Globus pallidus (tissue), 1 donor: ENCODE measurements around the gene SLC51A.
"Not testable (repeated sequence)": the region's sequence is repeated elsewhere in the genome, so short reads cannot be mapped to it uniquely, and the experiment has no call there.

ENCODE experiments used
- DNase-seq: peaks from one replicate; pipeline ENCODE4 v3.0.0-alpha.2; 2015; ENCODE audit warnings: low spot score

The SLC51A gene

DNA sequence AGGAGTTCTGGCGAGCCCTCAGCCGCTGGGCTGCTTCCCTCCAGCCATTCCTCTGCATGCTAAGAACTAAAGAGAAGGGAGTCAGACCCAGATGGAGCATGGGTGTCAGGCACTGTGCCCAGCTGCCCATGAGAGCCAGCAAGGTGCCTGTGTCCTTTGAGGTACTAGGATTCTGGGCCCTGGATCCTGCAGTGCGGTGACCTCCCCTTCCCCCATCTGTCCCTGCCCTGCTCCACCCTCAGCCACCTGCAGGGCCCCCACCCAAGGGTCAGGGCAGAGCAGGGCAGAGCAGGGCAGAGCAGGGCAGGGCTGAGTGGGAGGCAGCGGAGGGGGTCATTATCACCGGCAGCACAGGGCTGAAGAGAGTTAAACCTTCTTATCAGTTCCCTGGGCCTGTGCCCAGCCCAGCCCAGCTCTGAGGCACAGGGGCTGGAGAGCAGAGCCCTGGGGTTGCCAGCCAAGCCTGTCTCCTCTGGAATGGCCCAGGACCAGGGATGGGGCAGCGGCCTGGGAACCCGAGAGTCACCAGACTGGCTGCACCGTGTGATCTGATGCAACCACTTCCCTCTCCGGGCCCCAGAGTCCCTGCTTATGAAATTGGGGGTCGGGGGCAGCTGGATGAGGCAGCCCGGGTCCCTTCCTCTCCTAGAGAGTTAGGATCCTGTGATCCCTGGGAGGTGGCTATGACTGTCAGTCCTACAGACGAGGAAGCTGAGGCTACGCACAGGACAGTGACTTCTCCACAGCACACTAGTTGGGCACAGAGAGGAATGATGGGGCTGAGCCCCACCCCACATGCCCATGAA lies 22.4 kb upstream of the SLC51A start:
- DNase-seq, result no peak

DNA sequence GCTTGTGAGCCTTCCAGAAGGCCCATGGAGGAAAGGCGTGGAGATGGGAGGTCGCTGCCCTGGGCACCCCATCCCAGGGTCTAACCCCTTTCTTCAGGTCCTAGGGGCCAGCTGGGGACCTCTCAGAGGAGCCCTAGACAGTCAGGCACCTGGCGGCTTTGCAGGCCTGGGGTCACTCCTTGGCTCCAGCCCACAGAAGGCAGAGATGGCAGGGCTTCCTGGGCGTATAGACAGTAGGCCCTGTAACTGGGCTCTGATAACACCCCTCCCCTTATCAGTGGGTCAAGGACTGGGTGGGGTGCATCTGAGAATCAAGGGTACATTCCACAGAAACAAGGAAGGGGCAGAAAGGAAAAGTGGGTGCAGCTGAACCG lies 21.8 kb upstream of the SLC51A start:
- DNase-seq, result no peak

DNA sequence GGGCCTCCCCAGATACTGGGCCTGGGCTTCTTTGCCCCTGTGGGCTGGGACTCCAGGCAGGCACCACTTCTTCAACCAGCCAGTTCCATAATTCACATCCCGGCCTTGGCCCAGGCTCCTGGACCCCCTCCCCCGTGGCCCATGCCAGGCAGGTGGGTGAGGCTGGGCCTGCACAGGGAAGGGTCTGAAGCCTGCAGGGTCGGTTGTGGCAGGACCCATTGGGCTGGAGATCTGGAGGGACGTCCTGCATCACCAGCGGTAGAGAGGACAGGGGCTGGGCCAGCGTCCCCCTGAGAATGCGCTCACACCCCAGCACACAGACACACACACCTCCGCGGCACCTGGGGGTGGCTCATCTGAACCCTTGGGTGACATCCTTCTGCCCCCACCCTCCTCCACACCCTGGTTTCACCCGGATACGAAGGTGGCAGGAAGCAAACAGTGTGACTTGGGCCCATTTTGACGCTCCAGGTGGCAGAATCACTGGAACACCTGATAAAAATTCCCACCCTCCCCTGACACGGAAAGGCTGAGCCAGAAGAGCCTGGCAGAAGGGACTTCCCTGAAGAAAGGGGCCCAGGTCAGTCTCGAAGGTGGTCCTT lies 20.6 kb upstream of the SLC51A start:
- no peak for DNase-seq

GRCh38 chr3:196197524-196197923 lies 18.8 kb upstream of the SLC51A start:
- DNase-seq, result no peak

DNA sequence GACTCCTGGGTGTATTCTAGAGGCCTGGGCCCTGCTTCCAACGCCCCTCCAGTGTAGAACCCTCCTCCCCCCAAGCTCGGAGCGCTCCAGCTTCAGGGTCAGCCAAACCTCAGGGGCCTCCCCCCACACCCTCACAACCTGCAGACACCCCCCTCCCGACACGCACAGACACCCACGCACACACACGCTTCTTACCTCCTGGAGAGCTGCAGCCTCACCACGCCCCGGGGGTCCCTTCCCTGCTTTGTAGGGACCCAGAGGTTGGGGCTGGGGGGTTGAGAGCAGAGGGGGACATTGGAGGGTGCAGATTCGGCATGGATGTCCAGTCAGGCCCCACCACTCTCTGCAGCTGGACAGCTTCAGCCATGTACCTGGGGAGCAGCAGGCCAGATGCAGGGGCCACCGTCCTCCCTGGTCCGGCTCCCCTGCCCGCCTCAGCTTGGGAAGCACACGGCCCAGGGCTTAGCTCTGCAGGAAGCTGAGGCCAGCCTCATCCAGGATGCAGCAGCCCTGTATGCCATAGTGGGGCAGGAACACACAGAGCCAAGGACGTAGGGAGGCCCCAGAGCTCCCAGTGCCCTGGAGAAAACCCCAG lies 18.2 kb upstream of the SLC51A start:
- no peak for DNase-seq

GRCh38 chr3:196198771-196199753 lies 17.3 kb upstream of the SLC51A start:
- DNase-seq, result no peak

GRCh38 chr3:196202516-196202970 lies 13.8 kb upstream of the SLC51A start:
- no peak for DNase-seq

GRCh38 chr3:196203846-196204245 lies 12.5 kb upstream of the SLC51A start:
- no peak for DNase-seq

- not testable (repeated sequence) for DNase-seq
Measured at GRCh38 chr3:196205442-196206205, 10.7 kb upstream of the SLC51A start.

DNA sequence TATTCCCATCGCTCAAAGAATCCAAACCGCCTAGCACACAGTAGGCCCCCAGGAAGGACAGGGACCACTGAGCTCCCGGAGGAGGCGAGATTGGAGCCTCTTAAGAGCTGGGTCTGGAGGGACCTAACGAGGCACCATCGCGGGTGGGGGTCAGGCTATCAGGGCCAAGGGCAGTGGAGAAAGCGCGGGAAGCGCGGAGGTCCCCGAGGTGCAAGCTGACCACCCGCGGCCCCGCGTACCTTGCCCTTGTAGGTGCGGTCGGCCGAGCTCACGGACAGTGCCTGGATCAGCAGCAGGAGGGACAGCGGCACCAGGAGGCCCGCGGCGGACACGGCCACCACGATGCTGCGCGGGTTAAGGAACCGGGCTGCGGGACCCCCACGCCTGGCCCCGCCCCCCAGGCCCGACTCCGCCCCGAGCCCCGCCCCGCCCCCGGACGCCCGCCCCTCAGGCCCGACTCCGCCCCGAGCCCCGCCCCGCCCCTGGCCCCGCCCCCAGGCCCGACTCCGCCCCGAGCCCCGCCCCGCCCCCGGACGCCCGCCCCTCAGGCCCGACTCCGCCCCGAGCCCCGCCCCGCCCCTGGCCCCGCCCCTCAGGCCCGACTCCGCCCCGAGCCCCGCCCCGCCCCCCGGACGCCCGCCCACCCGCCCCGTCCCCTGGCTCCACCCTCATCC lies 9.0 kb upstream of the SLC51A start:
- no peak for DNase-seq

- DNase-seq, result no peak
Measured at GRCh38 chr3:196207833-196208607, 8.3 kb upstream of the SLC51A start.

- DNase-seq, result no peak
Measured at GRCh38 chr3:196208942-196209695, 7.2 kb upstream of the SLC51A start.

DNA sequence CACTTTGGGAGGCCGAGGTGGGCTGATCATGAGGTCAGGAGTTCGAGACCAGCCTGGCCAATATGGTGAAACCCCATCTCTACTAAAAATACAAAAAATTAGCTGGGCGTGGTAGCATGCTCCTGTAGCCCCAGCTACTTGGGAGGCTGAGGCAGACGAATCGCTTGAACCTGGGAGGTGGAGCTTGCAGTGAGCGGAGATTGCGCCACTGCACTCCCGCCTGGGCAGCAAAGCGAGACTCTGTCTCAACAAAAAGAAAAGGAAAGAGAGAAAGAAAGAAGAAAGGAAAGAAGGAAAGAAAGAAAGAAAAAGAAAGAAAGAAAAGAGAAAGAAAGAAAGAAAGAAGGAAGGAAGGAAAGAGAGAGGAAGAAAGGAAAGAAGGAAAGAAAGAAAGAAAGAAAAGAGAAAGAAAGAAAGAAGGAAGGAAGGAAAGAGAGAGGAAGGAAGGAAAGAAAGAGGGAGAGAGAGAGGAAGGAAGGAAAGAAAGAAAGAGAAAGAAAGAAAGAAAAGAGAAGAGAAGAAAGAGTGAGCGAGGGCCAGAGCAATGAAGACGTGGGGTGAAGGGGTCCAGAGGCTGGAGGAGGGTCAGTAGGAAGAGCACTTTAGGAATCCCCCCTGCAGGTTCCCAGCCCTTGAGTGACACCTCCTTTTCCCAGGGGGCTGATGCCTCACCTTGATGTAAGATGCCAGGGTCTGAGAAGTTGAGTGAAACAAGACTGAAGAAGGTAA lies 6.2 kb upstream of the SLC51A start:
- not testable (repeated sequence) for DNase-seq

GRCh38 chr3:196210673-196211556 lies 5.4 kb upstream of the SLC51A start, which contains the start of gene ZDHHC19:
TSS of gene ZDHHC19 (minus strand) at chr3:196211400. CDS start at chr3:196211315, 85 bp downstream.
- DNase-seq, result no peak

DNA sequence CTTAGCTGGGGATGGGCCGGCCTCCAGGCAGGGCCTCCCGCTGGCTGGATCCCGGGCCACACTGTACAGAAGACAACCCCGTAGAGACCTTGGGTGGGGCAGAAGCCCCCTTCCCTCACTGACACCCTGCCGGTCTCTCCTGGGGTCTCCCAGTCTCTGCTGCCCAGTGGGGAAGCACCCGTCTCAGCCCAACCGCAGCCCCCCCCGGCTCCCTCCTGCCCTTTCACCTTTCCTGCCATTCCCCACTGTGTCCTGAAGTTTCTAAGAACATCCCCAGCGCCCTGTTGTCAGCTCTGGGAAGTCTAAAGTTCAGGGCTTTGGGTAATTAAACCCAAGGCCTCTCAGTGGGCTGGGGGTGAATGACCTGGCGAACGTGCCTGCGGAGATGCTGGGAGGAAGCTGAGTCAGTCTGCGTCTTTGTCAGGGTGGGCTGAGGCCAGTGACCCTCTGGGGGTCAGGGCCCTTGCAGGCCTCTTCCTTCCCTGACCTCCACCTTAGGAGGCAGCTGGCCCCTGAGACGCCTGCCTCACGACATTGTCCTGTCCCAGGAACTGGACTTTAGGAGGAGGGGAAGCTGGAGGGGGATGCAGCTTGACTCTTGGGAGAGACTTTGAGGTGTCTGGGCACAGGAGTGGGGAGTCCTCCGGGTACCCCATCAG lies 1.4 kb upstream of the SLC51A start:
- DNase-seq, result no peak

GRCh38 chr3:196215493-196216020 lies 777 bp upstream of the SLC51A start:
- DNase-seq, result no peak
